Gastrocnemius medialis (tissue), 4 donors: ENCODE results near the gene ADGRF5. TPM values are rescaled to one million over a fixed set of nuclear protein-coding genes. Genes with fewer than 3 reads are reported as not detected.

Experiments used
- ATAC-seq, 2 donors: fragments of 150-250 bp; one replicate each; pipeline ENCODE4 v1.9.1; 2016
- DNase-seq, 2 donors: peaks; one replicate each; pipeline ENCODE4 v3.0.0-alpha.2; 2019
- H3K27ac ChIP-seq, 4 donors: fragments of 200-600 bp; sonication (generic); 1 replicate in 1 of 4; 2 replicates in 3 of 4; pipeline ENCODE4 v1.5.1; 2016 to 2018; ENCODE audit warnings: mild to moderate bottlenecking in 2 of 4, moderate library complexity in 1 of 4
- H3K27me3 ChIP-seq, 3 donors: fragments of 200-600 bp; sonication (generic) in 2 of 3; 1 replicate in 1 of 3; 2 replicates in 2 of 3; pipeline versions ENCODE4 v1.5.1 to v1.6.0; 2016 to 2019; ENCODE audit warnings: mild to moderate bottlenecking in 1 of 3, moderate library complexity in 1 of 3
- H3K36me3 ChIP-seq, 2 donors: fragments of 200-600 bp; sonication (generic) in 1 of 2; one replicate each; pipeline ENCODE4 v1.5.1; 2017 to 2018
- H3K4me1 ChIP-seq, 2 donors: fragments of 200-600 bp; sonication (generic) in 1 of 2; one replicate each; pipeline ENCODE4 v1.5.1; 2016 to 2017; ENCODE audit warnings: mild to moderate bottlenecking in 2 of 2
- H3K4me3 ChIP-seq, 4 donors: fragments of 200-600 bp; sonication (generic) in 3 of 4; 1 replicate in 1 of 4; 2 replicates in 3 of 4; pipeline ENCODE4 v1.5.1; 2016 to 2019; ENCODE audit warnings: mild to moderate bottlenecking in 2 of 4
- H3K9me3 ChIP-seq, 3 donors: fragments of 200-600 bp; sonication (generic) in 2 of 3; 1 replicate in 1 of 3; 2 replicates in 2 of 3; pipeline ENCODE4 v1.5.1; 2016 to 2019
- CTCF ChIP-seq, 5 experiments: fragments of 450-650 bp in 3 of 5; fragments of 200-600 bp in 2 of 5; sonication (generic) in 2 of 5; IDR thresholded peaks in 4 of 5; conservative IDR thresholded peaks in 1 of 5; 1 replicate in 4 of 5; 2 replicates in 1 of 5; pipeline ENCODE4 v1.5.1; 2016 to 2019; ENCODE audit warnings: antibody characterized with exemption in 5 of 5, mild to moderate bottlenecking in 3 of 5, moderate library complexity in 3 of 5
- POLR2A ChIP-seq, 2 donors: fragments of 450-650 bp; IDR thresholded peaks; one replicate each; pipeline ENCODE4 v1.6.1; 2017; ENCODE audit warnings: antibody characterized with exemption in 2 of 2, mild to moderate bottlenecking in 2 of 2, moderate library complexity in 2 of 2
- in situ Hi-C, 4 donors: fragments of 200-750 bp; cut with MboI; loops; one replicate each; pipeline versions ENCODE4 v1.15.0 to v1.8.0; 2017; ENCODE audit warnings: low sequenced_read_pairs in 4 of 4
- intact Hi-C: fragments of 100-400 bp; cut with DNase I; formaldehyde crosslinking; loops from one replicate; pipeline ENCODE4 v1.15.1; 2023; ENCODE audit warnings: low total_unique reads
- total RNA-seq, 4 donors: library from RNA; depleted of rRNA; stranded (reverse); fragments of >200 nt; gene quantifications; one replicate each; pipeline versions ENCODE4 v1.1.0 to v1.2.3, GENCODE V29; 2016

The ADGRF5 gene
- total RNA-seq, 4 donors from 2014 or later: 27.6 to 49.2 (median 41.0) TPM

GRCh38 chr6:46935687-46936086 is 13.9 kb upstream of the ADGRF5 start:
- H3K27me3 ChIP-seq: no peaks in the 10 kb centered on the region
- DNase-seq (peak in 1 of 2 donors; percentile 23), ATAC-seq (peak; percentile 62 to 82)
- H3K36me3 ChIP-seq: no peaks in the 10 kb centered on the region
- in situ Hi-C loops: no loop called here
- H3K4me3 ChIP-seq: no peak overlapping the region
- no peaks in the 10 kb centered on the region for H3K9me3 ChIP-seq
- H3K4me1 ChIP-seq: peaks cover 0 to 18% of the 10 kb centered on the region in 2 donors
- intact Hi-C loops: no loop called here
- TF ChIP-seq POLR2A (IDR thresholded peaks at IDR 0.05): no peak
- no peak for TF ChIP-seq CTCF (IDR thresholded peaks at IDR 0.05 in 4 of 5, conservative IDR thresholded peaks at IDR 0.05 in 1 of 5)
- H3K27ac ChIP-seq: peak overlapping the region; percentile 52 to 73 (median 58)

- in situ Hi-C loops (no loop called here), intact Hi-C loops (no loop called here)
- Histone ChIP-seq H3K27me3 (no peaks in the 10 kb centered on the region), H3K9me3 (no peaks in the 10 kb centered on the region), H3K27ac (peak overlapping the region; percentile 42 to 68 (median 58)), H3K4me3 (no peak overlapping the region), H3K4me1 (peaks cover 0 to 18% of the 10 kb centered on the region in 2 donors), H3K36me3 (no peaks in the 10 kb centered on the region)
- peak in 1 of 2 donors; percentile 20 for ATAC-seq
- DNase-seq: no peak
- no peak for TF ChIP-seq CTCF (IDR thresholded peaks at IDR 0.05 in 4 of 5, conservative IDR thresholded peaks at IDR 0.05 in 1 of 5)
- TF ChIP-seq POLR2A (IDR thresholded peaks at IDR 0.05): no peak
Measured at GRCh38 chr6:46933751-46934150, 12.0 kb upstream of the ADGRF5 start.

GRCh38 chr6:46932526-46933319 is 11.0 kb upstream of the ADGRF5 start:
- Histone ChIP-seq H3K4me1 (peaks cover 0 to 18% of the 10 kb centered on the region in 2 donors), H3K27ac (peak overlapping the region; percentile 42 to 68 (median 58)), H3K27me3 (no peaks in the 10 kb centered on the region), H3K4me3 (no peak overlapping the region), H3K36me3 (no peaks in the 10 kb centered on the region), H3K9me3 (no peaks in the 10 kb centered on the region)
- ATAC-seq: no peak
- no peak for DNase-seq
- intact Hi-C loops (no loop called here), in situ Hi-C loops (no loop called here)
- TF ChIP-seq CTCF (IDR thresholded peaks at IDR 0.05 in 4 of 5, conservative IDR thresholded peaks at IDR 0.05 in 1 of 5): no peak
- TF ChIP-seq POLR2A (IDR thresholded peaks at IDR 0.05): no peak

GRCh38 chr6:46931416-46931815 is 9.7 kb upstream of the ADGRF5 start:
- ATAC-seq (no peak), DNase-seq (no peak)
- in situ Hi-C loops: no loop called here
- Histone ChIP-seq H3K27me3 (no peaks in the 10 kb centered on the region), H3K36me3 (no peaks in the 10 kb centered on the region), H3K27ac (peak overlapping the region in 3 of 4 donors; percentile 13 to 68 (median 49)), H3K4me1 (peaks cover 0 to 13% of the 10 kb centered on the region in 2 donors), H3K4me3 (no peak overlapping the region), H3K9me3 (no peaks in the 10 kb centered on the region)
- no peak for TF ChIP-seq CTCF (IDR thresholded peaks at IDR 0.05 in 4 of 5, conservative IDR thresholded peaks at IDR 0.05 in 1 of 5)
- no peak for TF ChIP-seq POLR2A (IDR thresholded peaks at IDR 0.05)
- intact Hi-C loops: no loop called here
